ENCODE results near the gene FRY. TPM values are rescaled to one million over a fixed set of nuclear protein-coding genes. Genes with fewer than 3 reads are reported as not detected.

The FRY gene
- total and polyA plus RNA-seq, 11 donors: 21.6 to 237 (median 165) TPM

DNA sequence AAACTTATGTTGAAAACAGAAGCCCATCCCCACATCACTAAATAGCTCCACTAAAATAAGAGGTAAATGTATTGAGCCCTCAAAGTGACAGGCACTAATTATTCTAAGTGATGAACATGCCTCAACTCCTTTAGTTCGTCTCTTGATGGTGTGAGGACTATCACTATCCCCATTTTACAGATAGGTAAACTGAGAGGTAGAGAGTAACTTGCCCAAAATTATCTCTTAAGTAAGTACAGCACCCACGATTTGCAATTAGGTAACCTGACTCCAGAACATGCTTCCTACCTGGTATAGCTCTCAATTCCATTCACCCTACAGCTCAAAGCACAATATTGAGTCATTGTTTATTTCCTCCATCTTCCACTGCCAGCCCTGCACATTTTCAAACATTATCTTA lies 270.9 kb downstream of the FRY start:
- H3K36me3 ChIP-seq: peaks cover 0 to 12% (median 0%) of the 10 kb centered on the region in 9 donors
- H3K4me3 ChIP-seq: no peak overlapping the region
- H3K4me1 ChIP-seq: no peaks in the 10 kb centered on the region
- TF ChIP-seq POLR2A (IDR thresholded peaks at IDR 0.05) (no peak), CTCF (IDR thresholded peaks at IDR 0.05) (no peak)
- H3K9me3 ChIP-seq: no peaks in the 10 kb centered on the region
- WGBS, 4 donors: 88 to 95% (median 92%) methylated on average over 2 of the region's 2 CpGs
- H3K27me3 ChIP-seq: no peaks in the 10 kb centered on the region
- ATAC-seq (no peak), DNase-seq (no peak)
- intact Hi-C loops (cut with DNase I): loop anchor here in 4 of 10 donors (5.0 to 10.0 kb wide), 4 partner anchors 40 to 478 kb away; no protein-coding TSS in a partner anchor
- no peak overlapping the region for H3K27ac ChIP-seq

DNA sequence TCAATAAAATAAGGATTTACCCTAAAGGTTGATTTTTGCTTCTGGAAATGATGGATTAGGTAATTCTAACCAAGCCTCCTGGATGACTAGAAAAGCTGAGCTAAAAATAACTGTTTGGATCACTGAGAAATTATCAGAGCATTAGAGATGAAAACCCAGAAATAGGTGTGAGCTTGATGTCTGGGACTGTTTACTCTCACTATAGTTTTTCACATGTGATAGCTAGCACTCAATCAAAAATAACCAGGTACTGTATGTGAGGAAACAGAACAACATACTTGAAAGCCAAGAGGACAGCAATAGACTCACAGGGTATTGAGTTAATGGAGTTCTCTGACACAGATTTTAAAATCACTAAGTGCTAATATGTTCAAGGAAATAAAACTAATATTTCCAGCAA lies 274.1 kb downstream of the FRY start:
- H3K4me1 ChIP-seq: peaks cover 0 to 9% (median 1%) of the 10 kb centered on the region in 12 donors
- intact Hi-C loops (cut with DNase I): loop anchor here in 6 of 10 donors (5.0 to 10.0 kb wide), 7 partner anchors 281 to 481 kb away; no protein-coding TSS in a partner anchor
- H3K27me3 ChIP-seq: no peaks in the 10 kb centered on the region
- no peaks in the 10 kb centered on the region for H3K36me3 ChIP-seq
- H3K4me3 ChIP-seq: no peak overlapping the region
- ATAC-seq (peak; percentile 41 to 77 (median 54)), DNase-seq (no peak)
- H3K27ac ChIP-seq: no peak overlapping the region
- H3K9me3 ChIP-seq: no peaks in the 10 kb centered on the region
- TF ChIP-seq CTCF (IDR thresholded peaks at IDR 0.05): no peak
- no peak for TF ChIP-seq POLR2A (IDR thresholded peaks at IDR 0.05)

DNA sequence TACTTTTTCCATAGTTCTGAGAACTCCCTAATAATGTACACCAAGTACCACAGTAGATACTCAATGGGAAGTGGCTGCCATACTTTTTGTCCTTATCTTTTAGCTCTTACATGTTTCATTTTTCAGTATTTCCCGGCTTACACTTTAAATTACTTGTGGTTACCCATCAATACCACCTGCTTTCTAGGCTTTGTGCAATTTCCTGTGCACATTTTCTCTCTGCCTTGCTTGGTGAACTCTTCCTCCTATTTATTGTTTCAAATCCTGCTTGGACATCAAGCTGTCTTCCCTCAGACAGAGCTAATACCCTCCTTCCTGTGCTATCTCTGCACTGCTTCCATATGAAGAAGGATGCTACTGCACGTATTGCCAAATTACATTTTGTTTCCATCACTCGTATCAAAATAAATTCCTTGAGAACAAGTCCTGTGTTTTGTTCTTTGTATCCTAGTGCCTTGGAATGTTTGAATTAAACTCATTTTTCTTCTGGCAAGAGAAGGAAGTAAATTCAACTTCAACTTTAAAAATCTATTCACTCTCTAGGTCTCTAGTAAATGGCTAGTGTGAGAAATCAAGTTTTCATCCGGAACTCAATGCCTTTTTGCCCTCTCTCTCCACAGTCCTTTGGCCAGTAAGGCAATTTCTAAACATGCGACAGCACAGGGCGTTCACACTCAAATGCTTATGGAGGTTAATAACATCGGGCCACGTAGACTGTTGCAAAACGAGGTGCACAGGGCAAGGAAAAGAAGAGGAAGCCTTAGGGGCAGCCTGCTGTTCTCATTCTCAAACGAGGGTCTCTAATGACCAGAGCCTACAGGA lies 277.9 kb downstream of the FRY start:
- Histone ChIP-seq H3K4me1 (peaks cover 0 to 13% (median 1%) of the 10 kb centered on the region in 12 donors), H3K9me3 (no peaks in the 10 kb centered on the region), H3K4me3 (peak overlapping the region in 9 of 12 donors; percentile 2 to 41 (median 21)), H3K27me3 (no peaks in the 10 kb centered on the region), H3K36me3 (no peaks in the 10 kb centered on the region), H3K27ac (peak overlapping the region in 3 of 12 donors; percentile 5 to 36 (median 15))
- DNase-seq (no peak), ATAC-seq (peak; percentile 7 to 54 (median 44))
- no peak for TF ChIP-seq POLR2A (IDR thresholded peaks at IDR 0.05)
- no peak for TF ChIP-seq CTCF (IDR thresholded peaks at IDR 0.05)
- WGBS, 4 donors: 42 to 55% (median 47%) methylated on average over 10 of the region's 10 CpGs
- intact Hi-C loops (cut with DNase I): loop anchor here (1.0 to 10.0 kb wide), 15 partner anchors 62 to 485 kb away; no protein-coding TSS in a partner anchor

DNA sequence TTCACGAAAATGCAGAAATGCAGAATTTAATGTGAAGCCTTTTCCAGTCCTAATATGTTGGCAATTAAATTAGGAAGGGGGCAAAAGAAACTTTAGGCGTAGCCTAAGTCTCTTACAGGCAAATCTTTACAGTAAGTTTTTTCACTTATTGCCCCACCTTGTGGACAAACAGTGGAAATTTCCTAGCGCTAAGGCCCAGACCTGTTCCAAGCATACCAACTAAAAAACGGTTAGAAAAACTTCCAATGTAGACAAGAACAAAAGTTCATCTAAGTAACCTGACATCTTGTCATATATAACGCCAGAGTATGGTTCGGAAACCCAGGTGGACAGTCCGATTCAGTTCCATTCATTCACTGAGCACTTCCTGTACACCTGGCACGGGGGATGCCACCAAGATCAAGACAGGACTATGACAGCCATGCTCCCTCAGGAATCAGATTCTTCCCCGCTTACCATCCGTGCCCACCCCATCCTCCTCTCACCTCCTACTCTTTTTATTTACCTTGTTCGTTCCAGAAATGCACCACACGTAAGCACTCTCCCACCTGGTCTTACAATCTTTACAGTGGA lies 278.6 kb downstream of the FRY start:
- intact Hi-C loops (cut with DNase I): loop anchor here (1.0 to 10.0 kb wide), 13 partner anchors 63 to 485 kb away; no protein-coding TSS in a partner anchor
- WGBS, 4 donors: 36 to 46% (median 40%) methylated on average over 12 of the region's 12 CpGs
- no peaks in the 10 kb centered on the region for H3K36me3 ChIP-seq

More for the DNA sequence above, 278.6 kb downstream of the FRY start:
- Histone ChIP-seq H3K4me1 (peaks cover 0 to 18% (median 4%) of the 10 kb centered on the region in 12 donors), H3K9me3 (no peaks in the 10 kb centered on the region), H3K4me3 (peak overlapping the region in 8 of 12 donors; percentile 2 to 41 (median 24)), H3K27me3 (no peaks in the 10 kb centered on the region), H3K27ac (peak overlapping the region in 3 of 12 donors; percentile 5 to 36 (median 15))
- ATAC-seq: peak; percentile 24 to 78 (median 74)
- no peak for DNase-seq
- TF ChIP-seq POLR2A (IDR thresholded peaks at IDR 0.05) (no peak), CTCF (IDR thresholded peaks at IDR 0.05) (peak; percentile 69 to 87 (median 74))

Measured in heart left ventricle (tissue), 16 donors.